H1 (cell line): ENCODE results near the gene STRIP2. TPM values are rescaled to one million over a fixed set of nuclear protein-coding genes. Genes with fewer than 3 reads are reported as not detected.

ENCODE experiments used
- CTCF ChIA-PET: fragments of 300-600 bp; sonication (Branson Sonifier 250); formaldehyde crosslinking; loops from one replicate; lab custom pipeline; 2021; ENCODE audit not compliant: partially characterized antibody; lab: Charles Lee
- POLR2A ChIA-PET: fragments of 300-600 bp; sonication (Branson Sonifier 250); formaldehyde crosslinking; loops from one replicate; lab custom pipeline; 2021; ENCODE audit warnings: inconsistent platforms; ENCODE audit not compliant: partially characterized antibody; lab: Charles Lee
- DNase-seq, 2 experiments: peaks; one replicate each; pipeline versions ENCODE4 v3.0.0 to v3.0.0-alpha.2; 2010 to 2022; ENCODE audit warnings: low spot score in 2 of 2, low read depth in 1 of 2, mixed read lengths in 1 of 2
- FAIRE-seq: peaks from 2 replicates; lab custom pipeline; 2011; peaks lifted over from hg19 to GRCh38; lab: Jason Lieb, UNC
- H2AFZ ChIP-seq: 2 replicates; pipeline ENCODE4 v1.8.1; 2012; ENCODE audit warnings: low read length, inconsistent platforms
- H2AK5ac ChIP-seq: 2 replicates; pipeline ENCODE4 v1.6.1; 2013; ENCODE audit warnings: low read depth, low read length
- H2BK120ac ChIP-seq: replicated peaks from 2 replicates; pipeline ENCODE3; 2013; ENCODE audit warnings: low read depth, low read length, inconsistent platforms
- H2BK12ac ChIP-seq: 2 replicates; pipeline ENCODE4 v1.6.1; 2013; ENCODE audit warnings: low read depth, low read length
- H2BK15ac ChIP-seq: 2 replicates; pipeline ENCODE4 v1.6.1; 2013; ENCODE audit warnings: low read length
- H2BK20ac ChIP-seq: 2 replicates; pipeline ENCODE4 v1.6.1; 2013; ENCODE audit warnings: low read length
- H2BK5ac ChIP-seq: 2 replicates; pipeline ENCODE4 v1.6.1; 2013; ENCODE audit warnings: low read depth, low read length
- H3K14ac ChIP-seq: 2 replicates; pipeline ENCODE4 v1.6.1; 2013; ENCODE audit warnings: inconsistent platforms; ENCODE audit not compliant: insufficient read length
- H3K18ac ChIP-seq: 2 replicates; pipeline ENCODE4 v1.6.1; 2013; ENCODE audit warnings: low read length; ENCODE audit errors: extremely low read depth
- H3K23ac ChIP-seq: 2 replicates; pipeline ENCODE4 v1.6.1; 2013; ENCODE audit warnings: inconsistent platforms; ENCODE audit not compliant: insufficient read length
- H3K23me2 ChIP-seq: 2 replicates; pipeline ENCODE4 v1.6.1; 2013; ENCODE audit warnings: low read depth, low read length
- H3K27ac ChIP-seq: 2 replicates; pipeline ENCODE4 v1.6.1; 2011; ENCODE audit warnings: low read depth, low read length, inconsistent platforms
- H3K27me3 ChIP-seq, 4 experiments: replicated peaks in 1 of 4; 1 replicate in 1 of 4; 2 replicates in 3 of 4; pipeline versions ENCODE4 v1.6.1 to v1.8.1; 2011 to 2013; ENCODE audit warnings: low read length in 3 of 4, mild to moderate bottlenecking in 3 of 4, inconsistent platforms in 2 of 4, mixed read lengths in 2 of 4, moderate library complexity in 1 of 4; ENCODE audit not compliant: control insufficient read depth in 3 of 4, insufficient read depth in 3 of 4; ENCODE audit errors: extremely low read depth in 1 of 4
- H3K36me3 ChIP-seq, 4 experiments: 2 replicates each; pipeline versions ENCODE4 v1.6.1 to v1.8.1; 2011 to 2013; ENCODE audit warnings: mild to moderate bottlenecking in 4 of 4, low read length in 3 of 4, moderate library complexity in 2 of 4, control low read depth in 1 of 4, inconsistent platforms in 1 of 4; ENCODE audit not compliant: insufficient read depth in 4 of 4, control insufficient read depth in 2 of 4
- H3K4ac ChIP-seq: replicated peaks from 2 replicates; pipeline ENCODE3; 2013; ENCODE audit warnings: low read length, low read depth, mixed read lengths, inconsistent platforms; ENCODE audit not compliant: insufficient read length
- H3K4me1 ChIP-seq, 4 experiments: replicated peaks in 1 of 4; 1 replicate in 1 of 4; 2 replicates in 3 of 4; pipeline versions ENCODE4 v1.6.1 to v1.8.1; 2011 to 2013; ENCODE audit warnings: low read length in 3 of 4, inconsistent platforms in 2 of 4, mixed read lengths in 1 of 4; ENCODE audit not compliant: insufficient read depth in 4 of 4, control insufficient read depth in 3 of 4
- H3K4me2 ChIP-seq, 2 experiments: 2 replicates each; pipeline versions ENCODE4 v1.6.1 to v1.8.1; 2011 to 2013; ENCODE audit warnings: low read depth in 2 of 2, low read length in 2 of 2, control low read depth in 1 of 2, inconsistent platforms in 1 of 2, mild to moderate bottlenecking in 1 of 2; ENCODE audit not compliant: insufficient read depth in 1 of 2
- H3K4me3 ChIP-seq, 4 experiments: fragments of 200-600, 300-600 bp in 1 of 4; sonication (generic), shearing (Covaris generic), sonication (Bioruptor Twin) in 1 of 4; 2 replicates each; pipeline versions ENCODE4 v1.5.1 to v1.8.1; 2011 to 2016; ENCODE audit warnings: low read length in 4 of 4, low read depth in 3 of 4, control low read depth in 2 of 4, inconsistent platforms in 2 of 4, mild to moderate bottlenecking in 2 of 4, mixed read lengths in 1 of 4, moderate library complexity in 1 of 4; ENCODE audit not compliant: insufficient read depth in 2 of 4; ENCODE audit errors: extremely low read depth in 1 of 4
- H3K56ac ChIP-seq: replicated peaks from 2 replicates; pipeline ENCODE3; 2013; ENCODE audit warnings: low read depth, mild to moderate bottlenecking, mixed read lengths, low read length, inconsistent platforms; ENCODE audit not compliant: insufficient read length
- H3K79me1 ChIP-seq: 2 replicates; pipeline ENCODE4 v1.6.1; 2013; ENCODE audit warnings: low read depth, low read length, control low read depth
- H3K79me2 ChIP-seq, 2 experiments: 2 replicates each; pipeline versions ENCODE4 v1.6.1 to v1.8.1; 2012 to 2013; ENCODE audit warnings: low read length in 2 of 2, mild to moderate bottlenecking in 2 of 2, inconsistent platforms in 1 of 2; ENCODE audit not compliant: insufficient read depth in 2 of 2, control insufficient read depth in 1 of 2
- H3K9ac ChIP-seq, 4 experiments: replicated peaks in 1 of 4; 1 replicate in 1 of 4; 2 replicates in 3 of 4; pipeline versions ENCODE4 v1.6.1 to v1.8.1; 2011 to 2013; ENCODE audit warnings: low read depth in 3 of 4, low read length in 3 of 4, control low read depth in 2 of 4, mild to moderate bottlenecking in 2 of 4, moderate library complexity in 2 of 4, inconsistent platforms in 1 of 4; ENCODE audit errors: extremely low read depth in 1 of 4
- H3K9me3 ChIP-seq, 2 experiments: 2 replicates each; pipeline versions ENCODE4 v1.6.1 to v1.8.1; 2012 to 2013; ENCODE audit warnings: mild to moderate bottlenecking in 2 of 2, moderate library complexity in 2 of 2, control low read depth in 1 of 2, inconsistent platforms in 1 of 2, low read depth in 1 of 2, low read length in 1 of 2, mixed read lengths in 1 of 2; ENCODE audit not compliant: insufficient read depth in 2 of 2
- H4K20me1 ChIP-seq, 2 experiments: replicated peaks in 1 of 2; 2 replicates each; pipeline versions ENCODE3 to v1.8.1; 2011 to 2013; ENCODE audit warnings: inconsistent platforms in 2 of 2, low read length in 2 of 2, mild to moderate bottlenecking in 1 of 2; ENCODE audit not compliant: insufficient read depth in 2 of 2, control insufficient read depth in 1 of 2
- H4K5ac ChIP-seq: 2 replicates; pipeline ENCODE4 v1.6.1; 2013; ENCODE audit warnings: low read length, low read depth, mixed read lengths, inconsistent platforms; ENCODE audit not compliant: insufficient read length
- H4K8ac ChIP-seq: 2 replicates; pipeline ENCODE4 v1.8.0; 2013; ENCODE audit warnings: mild to moderate bottlenecking, moderate library complexity, low read length, inconsistent platforms; ENCODE audit not compliant: insufficient read depth; ENCODE audit errors: extremely low read depth
- H4K91ac ChIP-seq: replicated peaks from 2 replicates; pipeline ENCODE3; 2013; ENCODE audit warnings: low read length, mixed read lengths, inconsistent platforms; ENCODE audit not compliant: insufficient read length
- BRCA1 ChIP-seq: IDR thresholded peaks from 2 replicates; pipeline ENCODE4 v1.6.1; 2012; ENCODE audit warnings: low read depth, low read length, improper control_type of control experiment
- EZH2 ChIP-seq: fragments of 200-600 bp; sonication (generic); IDR thresholded peaks from 2 replicates; pipeline ENCODE4 v1.7.1; 2012; ENCODE audit warnings: low read depth, mild to moderate bottlenecking, moderate library complexity, low read length, inconsistent platforms; ENCODE audit not compliant: severe bottlenecking
- JUND ChIP-seq: IDR thresholded peaks from 2 replicates; pipeline ENCODE4 v1.6.1; 2011; ENCODE audit warnings: mild to moderate bottlenecking, improper control_type of control experiment, low read length
- KDM5A ChIP-seq: fragments of 200-600 bp; IDR thresholded peaks from 2 replicates; pipeline ENCODE4 v1.7.1; 2012; ENCODE audit warnings: mild to moderate bottlenecking, low read length, inconsistent platforms, mixed read lengths
- NANOG ChIP-seq: IDR thresholded peaks from 2 replicates; pipeline ENCODE4 v1.6.1; 2011; ENCODE audit warnings: low read length, low read depth, mild to moderate bottlenecking, inconsistent platforms; ENCODE audit not compliant: insufficient read depth, poor library complexity, severe bottlenecking
- POLR2AphosphoS5 ChIP-seq: IDR thresholded peaks from 2 replicates; pipeline ENCODE4 v1.6.1; 2011; ENCODE audit warnings: low read depth, low read length
- RBBP5 ChIP-seq: IDR thresholded peaks from 2 replicates; pipeline ENCODE4 v1.7.1; 2012; ENCODE audit warnings: low read depth, mild to moderate bottlenecking, inconsistent platforms, low read length, moderate library complexity, borderline replicate concordance
- RFX5 ChIP-seq: IDR thresholded peaks from 2 replicates; pipeline ENCODE4 v1.6.1; 2011; ENCODE audit warnings: low read depth, low read length, improper control_type of control experiment, borderline replicate concordance
- RNF2 ChIP-seq: fragments of 200-900, 300-1000 bp; sonication (generic); IDR thresholded peaks from 2 replicates; pipeline ENCODE4 v1.7.1; 2016; ENCODE audit warnings: borderline replicate concordance, low read depth, mild to moderate bottlenecking, antibody characterized with exemption, low read length; ENCODE audit not compliant: poor library complexity, severe bottlenecking; ENCODE audit errors: missing control alignments
- SP1 ChIP-seq: IDR thresholded peaks from 2 replicates; pipeline ENCODE4 v1.6.1; 2011; ENCODE audit warnings: low read depth, low read length
- SP2 ChIP-seq: IDR thresholded peaks from 2 replicates; pipeline ENCODE4 v1.6.1; 2012; ENCODE audit warnings: mild to moderate bottlenecking, low read length, inconsistent platforms
- SP4 ChIP-seq: IDR thresholded peaks from 2 replicates; pipeline ENCODE4 v1.6.1; 2012; ENCODE audit warnings: low read length, inconsistent platforms
- TCF12 ChIP-seq: IDR thresholded peaks from 2 replicates; pipeline ENCODE4 v1.6.1; 2011; ENCODE audit warnings: low read depth, mild to moderate bottlenecking, low read length
- WGBS, 2 experiments: shearing (Covaris generic) in 1 of 2; methylation state at CpG; one replicate each; pipeline versions ENCODE4 v1.1.6 to v1.1.7; 2013 to 2015; ENCODE audit warnings: low lambda C conversion rate in 2 of 2, mixed read lengths in 2 of 2, inconsistent platforms in 1 of 2, low coverage in 1 of 2, missing lambda C conversion rate in 1 of 2; ENCODE audit not compliant: insufficient replicate concordance in 2 of 2, insufficient coverage in 1 of 2, insufficient read length in 1 of 2; ENCODE audit errors: extremely low coverage in 1 of 2, missing lambda C conversion rate in 1 of 2; 5-methylcytosine and 5-hydroxymethylcytosine counted together
- polyA plus RNA-seq, 7 experiments: library from polyadenylated mRNA; depleted of rRNA in 3 of 7; stranded (reverse) in 5 of 7; unstranded in 2 of 7; fragments of >200 nt in 5 of 7; fragments of 200-250 nt in 2 of 7; gene quantifications; 1 replicate in 5 of 7; 2 replicates in 1 of 7; 4 replicates in 1 of 7; pipeline versions ENCODE4 v1.2.1 to v1.2.3, GENCODE V29; 2011 to 2013; ENCODE audit warnings: missing spikeins in 2 of 7, mixed read lengths in 2 of 7
- total RNA-seq: library from RNA; stranded (reverse); fragmentation: NEBNext Ultra II Directional; extraction: Animal tissue kit (Norgen Biotek cat#: 25700); gene quantifications from 2 replicates; pipeline ENCODE4 v1.2.1, GENCODE V29; 2021

STRIP2 gene
- total and polyA plus RNA-seq, 2 of the 8 experiments (the other 6 are each of a cell fraction or from before 2014, with no cell fraction given): 5.3 to 8.2 TPM

DNA sequence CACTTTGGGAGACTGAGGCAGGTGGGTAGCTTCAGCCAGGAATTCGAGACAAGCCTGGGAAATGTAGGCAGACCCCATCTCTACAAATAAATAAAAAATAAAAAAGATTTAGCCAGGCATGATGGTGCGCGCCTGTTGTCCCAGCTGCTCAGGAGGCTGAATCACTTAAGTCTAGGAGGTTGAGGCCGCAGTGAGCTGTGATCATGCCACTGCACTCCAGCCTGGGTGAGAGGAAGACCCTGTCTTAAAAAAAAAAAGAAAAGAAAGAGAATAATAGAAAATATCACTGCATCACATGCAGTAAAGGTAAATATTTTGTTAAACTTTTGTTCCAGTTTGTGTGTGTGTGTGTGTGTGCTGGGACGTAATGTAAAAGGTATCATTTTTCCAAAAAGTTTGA, 3.0 kb downstream of the STRIP2 start:
- no peak overlapping the region for H3K4me2 ChIP-seq
- no peak overlapping the region for H3K27ac ChIP-seq
- no peak overlapping the region for H2AK5ac ChIP-seq
- DNase-seq: no peak
- no peak overlapping the region for H4K5ac ChIP-seq
- H4K20me1 ChIP-seq: peaks cover 3 to 5% of the 10 kb centered on the region in 2 experiments
- no peak overlapping the region for H2AFZ ChIP-seq
- H3K9me3 ChIP-seq: no peaks in the 10 kb centered on the region
- no peak overlapping the region for H3K56ac ChIP-seq
- H3K14ac ChIP-seq: no peak overlapping the region
- no peak overlapping the region for H2BK5ac ChIP-seq
- no peak overlapping the region for H2BK15ac ChIP-seq
- no peak overlapping the region for H3K4me3 ChIP-seq
- no peak overlapping the region for H3K4ac ChIP-seq
- H3K79me1 ChIP-seq: no peaks in the 10 kb centered on the region
- H4K8ac ChIP-seq: no peak overlapping the region
- ChIA-PET CTCF (interaction anchor here (0.8 to 2.1 kb wide), 2 partner anchors 70 to 219 kb away, joined by 3 to 5 read pairs; no protein-coding TSS in a partner anchor), POLR2A (no interaction called here)
- H3K4me1 ChIP-seq: peaks cover 0 to 4% (median 2%) of the 10 kb centered on the region in 4 experiments; a peak in 3 of 7 replicates
- peaks cover 13% of the 10 kb centered on the region for H3K23me2 ChIP-seq
- peaks cover 0 to 7% (median 0%) of the 10 kb centered on the region in 4 experiments; a peak in 1 of 8 replicates for H3K36me3 ChIP-seq
- H2BK12ac ChIP-seq: no peak overlapping the region
- WGBS, 2 experiments: 85% methylated on average over 5 of the region's 5 CpGs; no CpG with 5 or more reads in 1 of the 2 experiments
- no peak overlapping the region for H4K91ac ChIP-seq
- no peak overlapping the region for H2BK120ac ChIP-seq
- H3K79me2 ChIP-seq: peaks cover 0 to 3% of the 10 kb centered on the region in 2 experiments; a peak in 1 of 4 replicates
- H3K27me3 ChIP-seq: peaks cover 0 to 9% (median 3%) of the 10 kb centered on the region in 4 experiments; a peak in 3 of 7 replicates
- TF ChIP-seq NANOG (no peak), RBBP5 (no peak), KDM5A (no peak), EZH2 (no peak), SP2 (no peak), SP1 (no peak), BRCA1 (no peak), RFX5 (no peak), TCF12 (no peak), SP4 (no peak), RNF2 (no peak), JUND (no peak), POLR2AphosphoS5 (no peak)
- H3K23ac ChIP-seq: no peak overlapping the region
- FAIRE-seq: no peak
- no peak overlapping the region for H3K9ac ChIP-seq
- H3K18ac ChIP-seq: no peak overlapping the region
- H2BK20ac ChIP-seq: no peak overlapping the region
